GM12801 (cell line): ENCODE measurements around the gene ATP1A2.

Experiments
- TF ChIP-seq, protein P1 (sequence below): IDR thresholded peaks from one replicate; pipeline ENCODE4 v1.5.1; 2011; ENCODE audit warnings: control low read depth; ENCODE audit not compliant: insufficient read length; ENCODE audit errors: extremely low read depth

Gene ATP1A2

DNA sequence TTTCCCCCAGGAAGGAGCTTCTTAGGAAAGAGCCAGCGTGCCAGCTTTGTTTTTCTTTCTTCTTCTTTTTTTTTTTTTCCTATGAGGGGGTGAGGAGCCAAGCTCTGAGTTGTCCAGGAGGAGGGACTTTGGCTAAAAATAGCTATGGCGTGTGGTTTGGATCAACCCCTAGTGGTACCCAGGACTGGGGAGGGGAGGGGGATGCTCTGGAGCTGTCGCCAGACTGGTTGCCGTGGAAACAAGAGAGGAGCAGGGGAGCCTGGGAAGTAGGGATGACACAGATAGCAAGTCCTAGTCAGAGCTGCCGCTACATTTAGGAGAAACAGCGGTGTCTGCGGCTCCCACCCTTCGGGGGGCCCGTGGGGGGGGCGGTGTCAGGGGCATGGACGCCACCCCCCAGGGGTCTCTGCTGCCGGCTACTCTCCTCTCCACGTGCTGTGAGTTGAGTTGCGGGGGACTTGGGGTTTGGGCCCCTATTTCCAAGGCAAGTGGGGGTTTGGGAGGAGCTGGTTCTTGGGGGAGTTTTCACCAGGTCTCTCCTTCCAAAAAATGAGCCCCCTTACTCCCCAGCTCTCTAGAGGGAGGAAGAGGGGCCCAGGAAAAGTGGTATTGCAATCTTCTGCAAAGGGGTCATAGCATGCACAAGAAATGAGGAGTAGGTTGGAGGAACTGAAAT, 34.2 kb upstream of the ATP1A2 start, which contains the start of gene KCNJ9:
Gene KCNJ9, plus strand, starts transcription at position 278 of the 676 bp plus-strand sequence. CDS start 2,493 bp downstream, outside the sequence.
- TF ChIP-seq, protein P1, sequence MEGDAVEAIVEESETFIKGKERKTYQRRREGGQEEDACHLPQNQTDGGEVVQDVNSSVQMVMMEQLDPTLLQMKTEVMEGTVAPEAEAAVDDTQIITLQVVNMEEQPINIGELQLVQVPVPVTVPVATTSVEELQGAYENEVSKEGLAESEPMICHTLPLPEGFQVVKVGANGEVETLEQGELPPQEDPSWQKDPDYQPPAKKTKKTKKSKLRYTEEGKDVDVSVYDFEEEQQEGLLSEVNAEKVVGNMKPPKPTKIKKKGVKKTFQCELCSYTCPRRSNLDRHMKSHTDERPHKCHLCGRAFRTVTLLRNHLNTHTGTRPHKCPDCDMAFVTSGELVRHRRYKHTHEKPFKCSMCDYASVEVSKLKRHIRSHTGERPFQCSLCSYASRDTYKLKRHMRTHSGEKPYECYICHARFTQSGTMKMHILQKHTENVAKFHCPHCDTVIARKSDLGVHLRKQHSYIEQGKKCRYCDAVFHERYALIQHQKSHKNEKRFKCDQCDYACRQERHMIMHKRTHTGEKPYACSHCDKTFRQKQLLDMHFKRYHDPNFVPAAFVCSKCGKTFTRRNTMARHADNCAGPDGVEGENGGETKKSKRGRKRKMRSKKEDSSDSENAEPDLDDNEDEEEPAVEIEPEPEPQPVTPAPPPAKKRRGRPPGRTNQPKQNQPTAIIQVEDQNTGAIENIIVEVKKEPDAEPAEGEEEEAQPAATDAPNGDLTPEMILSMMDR, result no peak

DNA sequence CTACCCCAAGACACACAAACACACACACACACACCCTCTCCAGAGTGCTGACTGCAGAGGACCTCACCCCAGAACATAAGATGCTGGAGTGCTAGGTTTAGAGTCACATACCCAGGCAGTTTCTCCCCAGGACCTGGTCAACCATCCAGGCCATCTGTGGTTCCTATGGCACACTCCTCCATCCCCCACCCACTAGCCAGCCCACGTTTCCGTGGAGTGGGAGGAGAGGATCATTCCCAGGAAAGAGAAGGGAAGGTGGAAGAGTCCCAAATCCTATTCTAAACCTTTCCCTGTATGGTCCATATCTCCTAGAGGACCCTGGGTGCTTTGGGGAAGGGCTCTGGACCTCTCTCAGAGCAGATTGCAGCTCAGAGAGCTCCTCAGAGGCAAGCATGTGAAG, 33.1 kb upstream of the ATP1A2 start:
- TF ChIP-seq, protein P1, result no peak

DNA sequence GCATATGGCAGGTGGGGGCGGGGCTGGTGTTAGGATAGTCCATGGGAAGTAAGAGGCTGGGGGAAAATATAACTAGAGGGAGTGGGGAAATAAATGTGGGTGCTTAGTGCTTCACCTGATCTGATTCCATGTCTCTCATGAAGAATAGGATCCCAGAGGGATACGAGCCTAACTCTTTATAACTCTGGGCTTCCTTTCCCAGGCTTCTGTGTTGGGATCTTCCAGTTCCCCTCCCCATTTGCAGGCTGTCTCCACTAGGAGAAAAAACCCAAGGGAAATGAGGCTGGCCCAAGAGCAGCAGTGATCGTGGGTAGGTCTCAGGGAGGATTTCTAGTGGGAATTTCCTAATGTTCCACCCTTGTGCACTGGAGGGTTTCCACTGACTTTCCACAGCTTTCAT, 32.6 kb upstream of the ATP1A2 start:
- TF ChIP-seq, protein P1, result no peak

DNA sequence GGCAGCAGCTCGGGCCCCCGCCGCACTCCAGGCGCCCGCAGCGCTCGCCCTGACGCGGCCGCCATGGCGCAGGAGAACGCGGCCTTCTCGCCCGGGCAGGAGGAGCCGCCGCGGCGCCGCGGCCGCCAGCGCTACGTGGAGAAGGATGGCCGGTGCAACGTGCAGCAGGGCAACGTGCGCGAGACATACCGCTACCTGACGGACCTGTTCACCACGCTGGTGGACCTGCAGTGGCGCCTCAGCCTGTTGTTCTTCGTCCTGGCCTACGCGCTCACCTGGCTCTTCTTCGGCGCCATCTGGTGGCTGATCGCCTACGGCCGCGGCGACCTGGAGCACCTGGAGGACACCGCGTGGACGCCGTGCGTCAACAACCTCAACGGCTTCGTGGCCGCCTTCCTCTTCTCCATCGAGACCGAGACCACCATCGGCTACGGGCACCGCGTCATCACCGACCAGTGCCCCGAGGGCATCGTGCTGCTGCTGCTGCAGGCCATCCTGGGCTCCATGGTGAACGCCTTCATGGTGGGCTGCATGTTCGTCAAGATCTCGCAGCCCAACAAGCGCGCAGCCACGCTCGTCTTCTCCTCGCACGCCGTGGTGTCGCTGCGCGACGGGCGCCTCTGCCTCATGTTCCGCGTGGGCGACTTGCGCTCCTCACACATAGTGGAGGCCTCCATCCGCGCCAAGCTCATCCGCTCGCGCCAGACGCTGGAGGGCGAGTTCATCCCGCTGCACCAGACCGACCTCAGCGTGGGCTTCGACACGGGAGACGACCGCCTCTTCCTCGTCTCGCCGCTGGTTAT, 31.4 kb upstream of the ATP1A2 start:
- TF ChIP-seq, protein P1, result no peak

DNA sequence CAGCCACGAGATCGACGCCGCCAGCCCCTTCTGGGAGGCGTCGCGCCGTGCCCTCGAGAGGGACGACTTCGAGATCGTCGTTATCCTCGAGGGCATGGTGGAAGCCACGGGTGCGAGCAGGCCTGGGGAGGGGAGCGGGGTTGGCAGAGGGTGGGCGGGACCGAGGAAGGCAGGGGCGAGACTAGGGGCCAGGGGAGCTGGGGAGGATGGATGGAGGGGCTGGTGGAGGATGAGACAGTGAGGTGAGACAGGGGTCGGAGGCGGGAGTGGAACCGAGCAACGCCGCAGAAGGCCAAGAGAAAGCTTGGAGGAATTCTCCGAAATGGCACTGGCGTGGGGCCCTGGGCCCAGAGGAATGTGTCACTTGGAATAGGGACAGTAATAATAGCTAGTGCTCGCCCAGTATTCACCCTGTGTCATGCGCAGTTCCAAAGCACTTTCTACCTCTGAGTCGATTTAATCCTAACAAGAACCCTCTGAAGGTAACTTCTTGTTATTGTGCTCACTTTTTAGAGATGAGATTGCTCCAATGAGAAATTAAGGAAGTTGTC, 30.7 kb upstream of the ATP1A2 start:
- TF ChIP-seq, protein P1, result no peak

DNA sequence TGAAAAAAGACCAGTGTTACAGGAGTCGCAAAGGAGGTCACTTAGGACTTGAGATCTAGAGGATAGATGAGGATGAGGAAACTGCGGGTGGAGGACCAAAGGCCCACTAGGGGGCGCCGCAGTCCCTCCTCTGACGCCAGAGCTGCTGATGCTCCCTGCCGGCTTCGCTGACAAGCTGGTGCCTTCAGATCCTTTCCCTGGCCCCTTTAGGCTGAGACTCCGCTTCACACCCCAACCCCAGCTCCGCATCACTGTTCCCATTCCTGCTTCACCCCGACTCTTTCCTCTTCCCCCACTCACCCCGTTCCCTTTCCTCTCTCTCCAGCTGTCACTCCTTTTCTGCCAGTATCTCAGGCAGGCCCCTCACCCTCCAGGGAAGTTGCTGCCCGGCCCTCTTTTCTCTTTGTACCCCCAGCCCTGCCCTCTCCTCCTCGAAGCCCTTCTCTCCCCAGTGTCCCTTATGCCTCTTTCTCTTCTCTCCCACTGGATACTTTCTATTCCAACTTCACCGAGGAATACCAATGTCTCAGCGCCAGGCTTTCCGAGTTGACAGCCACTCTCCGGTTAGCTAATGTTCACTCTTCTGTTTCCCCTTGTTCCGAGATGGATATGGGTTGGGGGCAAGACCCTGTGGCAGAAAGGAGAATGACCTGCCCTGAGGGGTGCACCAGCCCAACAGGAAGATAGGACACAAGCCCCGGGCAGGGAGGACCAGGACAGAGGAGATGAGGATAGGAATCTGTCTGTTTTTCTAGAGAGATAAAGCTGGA, 29.7 kb upstream of the ATP1A2 start:
- TF ChIP-seq, protein P1, result no peak

DNA sequence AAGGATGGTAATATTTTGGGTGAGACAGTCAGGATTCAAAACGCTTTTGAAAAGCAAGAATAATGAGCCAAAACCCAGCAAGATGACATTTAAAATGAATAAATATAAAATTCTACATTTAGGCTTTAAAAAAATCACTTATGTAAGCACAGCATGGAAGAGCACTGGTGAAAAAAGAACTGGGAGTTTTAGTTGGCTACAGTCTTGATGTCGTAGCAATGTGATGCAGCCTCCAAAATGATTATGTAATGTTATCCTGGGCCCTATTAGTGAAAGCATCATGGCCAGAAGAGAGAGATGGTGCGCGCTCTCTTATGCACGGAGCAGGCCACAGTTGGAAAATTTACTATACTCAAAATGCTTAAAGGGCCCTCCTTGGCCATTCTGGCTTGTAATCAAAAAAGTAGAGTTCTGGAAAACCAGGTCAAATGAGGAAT, 29.1 kb upstream of the ATP1A2 start:
- TF ChIP-seq, protein P1, result no peak
